ENCODE data around the gene ITGB5. TPM values are rescaled to one million over a fixed set of nuclear protein-coding genes. Genes with fewer than 3 reads are reported as not detected.

The ITGB5 gene
- polyA plus RNA-seq, 3 donors, result 0.68 to 1.2 (median 1.0) TPM

DNA sequence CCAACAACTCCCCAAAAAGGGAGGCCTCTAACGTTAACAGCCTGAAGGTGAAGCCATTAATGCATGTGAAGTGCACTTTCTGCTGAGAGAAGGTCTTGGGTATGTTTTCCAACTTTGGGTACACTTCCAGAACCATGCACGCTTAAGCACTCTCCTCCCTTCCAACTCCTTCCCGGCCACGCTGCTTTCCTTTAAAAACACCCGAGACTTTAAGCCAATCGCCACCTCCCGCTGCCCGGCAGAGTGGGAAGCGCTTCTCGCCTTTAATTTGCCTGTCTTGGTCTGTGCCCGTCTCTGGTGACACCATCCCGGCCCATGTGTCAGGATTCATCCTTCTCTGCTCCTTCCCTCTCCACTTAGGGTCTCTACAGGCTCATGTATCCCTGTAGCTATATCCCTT lies 35.3 kb downstream of the ITGB5 start:
- no peak for DNase-seq
- Histone ChIP-seq H3K9me3 (replicated peaks in 1 of 2; ENCODE audit: control insufficient read depth in 1 of 2, insufficient read depth in 1 of 2, low read length in 2 of 2) (no peaks in the 10 kb centered on the region), H2AFZ (ENCODE audit: insufficient read depth, low read depth, low read length, poor library complexity, severe bottlenecking) (no peak overlapping the region), H3K4me2 (replicated peaks; ENCODE audit: extremely low read depth, low read length, poor library complexity, severe bottlenecking) (no peak overlapping the region), H4K20me1 (ENCODE audit: insufficient read depth, low read length) (no peaks in the 10 kb centered on the region), H3K27me3 (ENCODE audit: control insufficient read depth in 2 of 2, insufficient read depth in 2 of 2, low read length in 2 of 2) (no peaks in the 10 kb centered on the region), H3K4me3 (replicated peaks in 1 of 3; ENCODE audit: low read depth in 2 of 3, low read length in 3 of 3) (no peak overlapping the region), H3K9ac (ENCODE audit: insufficient read depth, low read length, poor library complexity, severe bottlenecking) (no peak overlapping the region), H3K27ac (ENCODE audit: low read depth in 1 of 2, low read length in 2 of 2) (no peak overlapping the region), H3K4me1 (ENCODE audit: control insufficient read depth in 1 of 2, insufficient read depth in 2 of 2, low read length in 2 of 2) (no peaks in the 10 kb centered on the region), H3K36me3 (replicated peaks in 1 of 2; ENCODE audit: control insufficient read depth in 1 of 2, insufficient read depth in 2 of 2, low read length in 2 of 2) (no peaks in the 10 kb centered on the region), H3K79me2 (ENCODE audit: insufficient read depth, low read length) (no peaks in the 10 kb centered on the region)
- no peak overlapping the region for H3K27ac Mint-ChIP-seq
- intact Hi-C loops (cut with micrococcal nuclease), result no loop called here
- 95% methylated on average over 10 of the region's 12 CpGs for WGBS (ENCODE audit: insufficient coverage)
- TF ChIP-seq, protein P1, sequence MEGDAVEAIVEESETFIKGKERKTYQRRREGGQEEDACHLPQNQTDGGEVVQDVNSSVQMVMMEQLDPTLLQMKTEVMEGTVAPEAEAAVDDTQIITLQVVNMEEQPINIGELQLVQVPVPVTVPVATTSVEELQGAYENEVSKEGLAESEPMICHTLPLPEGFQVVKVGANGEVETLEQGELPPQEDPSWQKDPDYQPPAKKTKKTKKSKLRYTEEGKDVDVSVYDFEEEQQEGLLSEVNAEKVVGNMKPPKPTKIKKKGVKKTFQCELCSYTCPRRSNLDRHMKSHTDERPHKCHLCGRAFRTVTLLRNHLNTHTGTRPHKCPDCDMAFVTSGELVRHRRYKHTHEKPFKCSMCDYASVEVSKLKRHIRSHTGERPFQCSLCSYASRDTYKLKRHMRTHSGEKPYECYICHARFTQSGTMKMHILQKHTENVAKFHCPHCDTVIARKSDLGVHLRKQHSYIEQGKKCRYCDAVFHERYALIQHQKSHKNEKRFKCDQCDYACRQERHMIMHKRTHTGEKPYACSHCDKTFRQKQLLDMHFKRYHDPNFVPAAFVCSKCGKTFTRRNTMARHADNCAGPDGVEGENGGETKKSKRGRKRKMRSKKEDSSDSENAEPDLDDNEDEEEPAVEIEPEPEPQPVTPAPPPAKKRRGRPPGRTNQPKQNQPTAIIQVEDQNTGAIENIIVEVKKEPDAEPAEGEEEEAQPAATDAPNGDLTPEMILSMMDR (IDR thresholded peaks at IDR 0.05), result no peak
- peaks cover 2 to 5% (median 3%) of the 10 kb centered on the region in 3 donors for H3K27me3 Mint-ChIP-seq (ENCODE audit: low read depth in 3 of 3)
- H3K4me3 Mint-ChIP-seq, result no peak overlapping the region
- H3K9me3 Mint-ChIP-seq, result no peaks in the 10 kb centered on the region
- no peaks in the 10 kb centered on the region for H3K36me3 Mint-ChIP-seq
- H3K4me1 Mint-ChIP-seq, result peaks cover 2% of the 10 kb centered on the region

- Mint-ChIP-seq H3K4me3 (no peak overlapping the region), H3K36me3 (no peaks in the 10 kb centered on the region), H3K9me3 (peaks cover 0 to under 1% (median 0%) of the 10 kb centered on the region in 7 donors), H3K27ac (no peak overlapping the region), H3K4me1 (peaks cover 2% of the 10 kb centered on the region), H3K27me3 (ENCODE audit: low read depth in 3 of 3) (peaks cover 2 to 5% (median 3%) of the 10 kb centered on the region in 3 donors)
- Histone ChIP-seq H3K27me3 (ENCODE audit: control insufficient read depth in 2 of 2, insufficient read depth in 2 of 2, low read length in 2 of 2) (no peaks in the 10 kb centered on the region), H4K20me1 (ENCODE audit: insufficient read depth, low read length) (no peaks in the 10 kb centered on the region), H3K27ac (ENCODE audit: low read depth in 1 of 2, low read length in 2 of 2) (no peak overlapping the region), H2AFZ (ENCODE audit: insufficient read depth, low read depth, low read length, poor library complexity, severe bottlenecking) (no peak overlapping the region), H3K9me3 (replicated peaks in 1 of 2; ENCODE audit: control insufficient read depth in 1 of 2, insufficient read depth in 1 of 2, low read length in 2 of 2) (no peaks in the 10 kb centered on the region), H3K36me3 (replicated peaks in 1 of 2; ENCODE audit: control insufficient read depth in 1 of 2, insufficient read depth in 2 of 2, low read length in 2 of 2) (no peaks in the 10 kb centered on the region), H3K4me1 (ENCODE audit: control insufficient read depth in 1 of 2, insufficient read depth in 2 of 2, low read length in 2 of 2) (no peaks in the 10 kb centered on the region), H3K4me3 (replicated peaks in 1 of 3; ENCODE audit: low read depth in 2 of 3, low read length in 3 of 3) (no peak overlapping the region), H3K9ac (ENCODE audit: insufficient read depth, low read length, poor library complexity, severe bottlenecking) (no peak overlapping the region), H3K79me2 (ENCODE audit: insufficient read depth, low read length) (no peaks in the 10 kb centered on the region), H3K4me2 (replicated peaks; ENCODE audit: extremely low read depth, low read length, poor library complexity, severe bottlenecking) (no peak overlapping the region)
- no peak for DNase-seq
- no CpG with 5 or more reads among the region's 3 CpGs for WGBS (ENCODE audit: insufficient coverage)
- intact Hi-C loops (cut with micrococcal nuclease), result no loop called here
- TF ChIP-seq, protein P1 (IDR thresholded peaks at IDR 0.05), result no peak
These were observed 36.0 kb downstream of the ITGB5 start for GRCh38 chr3:124851136-124851535.

Measured in CD14-positive monocyte (primary cell).